PFSK-1 (cell line): ENCODE measurements around the gene ZNF561.

Experiments
- POLR2AphosphoS5 ChIP-seq: IDR thresholded peaks from 2 replicates; pipeline ENCODE4 v1.6.1; 2012; ENCODE audit warnings: low read depth, mild to moderate bottlenecking, control low read depth, low read length, moderate library complexity
- REST ChIP-seq, 2 experiments: IDR thresholded peaks; 2 replicates each; pipeline versions ENCODE4 v1.6.1 to v1.8.0; 2011 to 2012; ENCODE audit warnings: low read depth in 2 of 2, low read length in 2 of 2, control low read depth in 1 of 2, inconsistent platforms in 1 of 2, mild to moderate bottlenecking in 1 of 2, moderate library complexity in 1 of 2; ENCODE audit not compliant: insufficient read depth in 1 of 2

- TF ChIP-seq POLR2AphosphoS5: no peak
- no peak for TF ChIP-seq REST (IDR thresholded peaks at IDR 0.05; ENCODE audit: insufficient read depth in 1 of 2, low read depth in 2 of 2, low read length in 2 of 2)
Measured at GRCh38 chr19:9658769-9659168, 37.7 kb upstream of the ZNF561 start.
